Astrocyte (in vitro differentiated cells and primary cell): ENCODE measurements around the gene RAB3GAP2.
"Not testable (repeated sequence)": the region's sequence is repeated elsewhere in the genome, so short reads cannot be mapped to it uniquely, and the experiment has no call there.

ENCODE experiments used
- CTCF ChIP-seq: IDR thresholded peaks from 2 replicates; pipeline ENCODE4 v1.5.1; 2011; ENCODE audit warnings: low read depth, mild to moderate bottlenecking, inconsistent platforms, low read length, moderate library complexity; ENCODE audit not compliant: insufficient read depth
- EZH2 ChIP-seq: IDR thresholded peaks from 2 replicates; pipeline ENCODE4 v1.6.1; 2012; ENCODE audit warnings: mild to moderate bottlenecking, low read length, inconsistent platforms; ENCODE audit not compliant: insufficient read depth

- not testable (repeated sequence) for TF ChIP-seq EZH2, CTCF
Observed at GRCh38 chr1:220260228-220260627, 12.0 kb downstream of the RAB3GAP2 start.
